NOMO-1 treated with dmso at 0.1 percent for 144 hours (cell line): ENCODE data around the gene RETREG3.
"Not testable (repeated sequence)": the region's sequence is repeated elsewhere in the genome, so short reads cannot be mapped to it uniquely, and the experiment has no call there.

Experiments used
- DNase-seq: peaks from one replicate; lab custom pipeline; 2025; ENCODE audit not compliant: unreplicated experiment; lab: John Stamatoyannopoulos, UW

RETREG3 gene

DNA sequence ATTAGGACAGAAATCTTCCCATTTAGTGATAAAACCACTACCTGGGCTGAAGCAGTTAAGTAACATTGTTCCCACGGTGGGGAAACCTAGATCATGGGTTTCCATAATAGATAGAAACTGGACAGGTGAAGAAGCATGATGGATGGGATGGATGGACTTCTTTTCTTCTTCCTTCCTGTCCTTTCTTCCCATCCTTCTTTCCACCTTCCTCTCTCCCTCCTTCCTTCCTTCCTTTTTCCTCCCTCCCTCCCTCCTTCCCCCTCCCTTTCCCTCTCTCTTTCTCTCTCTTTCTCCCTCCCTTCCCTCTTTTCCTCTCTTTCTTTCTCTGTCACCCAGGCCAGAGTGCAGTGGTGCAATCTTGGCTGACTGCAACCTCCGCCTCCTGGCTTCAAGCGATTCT, 34.7 kb downstream of the RETREG3 start:
- no peak for DNase-seq

DNA sequence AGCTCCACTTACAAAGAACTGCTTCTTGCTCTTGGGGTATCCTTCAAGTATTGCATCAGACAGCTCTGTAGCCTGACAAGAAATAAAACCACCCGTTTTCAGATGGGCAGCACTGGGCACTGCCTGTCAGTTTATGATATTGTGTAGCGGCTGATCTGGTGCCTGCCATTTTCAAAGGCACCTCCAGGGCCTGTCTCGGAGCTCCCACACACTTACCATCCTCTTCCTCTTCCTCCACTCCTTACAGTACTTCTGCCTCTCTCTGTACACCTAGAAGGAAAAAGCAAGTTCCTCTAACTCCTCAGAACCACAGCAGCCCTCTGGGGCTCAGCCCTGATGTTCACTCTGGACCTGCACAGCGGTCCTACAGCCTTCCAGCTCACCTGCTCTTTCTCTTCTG, 36.1 kb downstream of the RETREG3 start:
- DNase-seq: no peak

DNA sequence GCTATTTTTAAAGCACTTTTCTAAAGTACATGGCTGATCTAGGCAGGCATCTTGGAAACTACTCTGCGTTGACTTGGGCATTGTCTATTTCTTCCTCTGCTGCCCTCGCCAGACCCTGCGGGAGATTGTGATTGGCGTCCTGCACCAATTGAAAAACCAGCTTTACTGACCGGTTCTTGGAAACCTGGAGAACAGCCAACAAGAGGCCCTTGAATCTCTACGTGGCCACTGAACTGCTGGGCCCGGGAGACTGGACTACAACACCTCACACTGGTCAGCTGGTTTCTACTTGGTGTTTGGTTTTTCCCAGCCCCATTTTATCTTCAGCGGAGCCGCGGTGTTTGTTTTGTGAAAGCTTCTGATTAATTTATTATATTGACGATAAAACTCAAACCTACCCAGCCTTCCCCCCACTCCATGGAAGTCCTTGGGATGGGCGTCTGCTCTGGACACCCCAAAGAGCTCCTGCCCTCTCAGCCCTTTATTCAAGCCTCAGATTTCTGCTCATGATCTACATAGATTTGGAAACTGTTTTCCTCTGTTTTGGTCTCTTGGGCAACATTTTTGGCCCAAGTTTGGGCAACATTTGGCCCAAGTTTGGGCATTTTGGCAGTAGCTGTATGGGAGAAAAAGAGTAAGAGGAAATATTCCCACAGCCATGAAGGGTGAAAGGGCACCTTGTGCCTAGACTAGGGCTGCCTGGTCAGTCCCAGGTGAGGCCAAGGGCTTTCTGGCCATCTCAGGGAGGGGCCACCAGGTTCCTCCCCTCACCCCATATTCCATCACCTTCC, 37.5 kb downstream of the RETREG3 start:
- no peak for DNase-seq

DNA sequence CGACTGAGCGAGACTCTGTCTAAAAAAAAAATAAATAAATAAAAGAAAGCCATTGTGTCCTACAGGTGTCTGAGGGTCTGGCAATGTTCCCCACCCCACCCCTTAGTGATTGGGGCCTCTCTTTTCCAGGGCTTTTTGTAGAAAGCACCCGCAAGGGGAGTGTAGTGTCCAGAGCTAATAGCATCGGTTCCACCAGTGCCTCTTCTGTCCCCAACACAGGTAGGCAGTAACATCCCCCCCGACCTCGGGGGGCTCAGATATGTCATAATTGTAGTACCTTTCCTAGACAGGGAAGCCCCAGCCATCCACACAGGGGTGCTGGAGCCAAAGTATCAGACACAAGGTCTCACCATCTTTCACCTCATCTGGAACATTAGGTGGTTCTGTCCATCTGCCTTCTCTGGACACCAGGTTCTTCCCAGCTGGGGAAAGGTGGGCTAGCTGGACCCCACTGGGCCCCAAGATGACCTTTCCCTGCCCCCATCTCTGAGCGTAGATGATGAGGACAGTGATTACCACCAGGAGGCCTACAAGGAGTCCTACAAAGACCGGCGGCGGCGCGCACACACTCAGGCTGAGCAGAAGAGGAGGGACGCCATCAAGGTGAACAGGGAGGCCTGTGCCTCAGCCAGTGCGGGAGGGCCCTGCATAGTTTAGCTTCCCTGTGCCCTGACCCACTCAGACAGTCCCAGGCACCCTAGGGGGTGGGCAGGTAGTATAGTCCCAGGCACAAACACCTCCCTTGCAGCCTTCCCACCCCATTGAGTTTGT, 40.6 kb downstream of the RETREG3 start:
- no peak for DNase-seq

DNA sequence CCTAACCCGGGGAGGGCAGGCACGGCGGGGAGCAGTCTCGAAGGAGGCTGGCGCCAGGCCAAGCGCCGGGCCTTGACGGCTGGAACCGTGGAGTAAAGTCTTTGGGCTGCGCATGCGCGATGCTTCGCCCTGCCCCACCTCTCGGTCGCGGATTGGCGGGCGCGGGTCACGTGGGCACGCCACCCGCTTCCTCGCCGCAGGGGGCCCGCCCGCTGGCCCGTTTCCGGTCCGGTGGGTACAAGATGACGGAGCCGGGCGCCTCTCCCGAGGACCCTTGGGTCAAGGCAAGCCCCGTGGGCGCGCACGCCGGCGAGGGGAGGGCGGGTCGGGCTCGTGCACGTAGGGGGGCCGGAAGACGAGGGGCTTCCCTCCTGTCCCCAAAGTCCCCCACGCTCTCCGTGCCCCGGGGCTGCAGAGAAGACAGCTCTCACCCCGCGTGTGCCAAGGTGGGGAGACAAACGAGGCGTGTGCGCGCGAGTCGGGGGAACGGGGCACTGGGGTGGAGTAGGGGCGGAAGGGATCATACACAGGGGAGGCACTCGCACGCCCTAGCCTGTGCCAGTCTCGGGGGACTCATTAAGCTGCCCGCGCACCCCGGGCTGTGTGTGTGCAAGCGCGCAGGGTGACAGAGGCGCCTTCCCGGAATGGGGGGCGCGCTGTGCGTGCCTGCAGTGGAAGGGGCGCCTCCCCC, 42.1 kb downstream of the RETREG3 start, which contains the start of gene MLX:
Gene MLX (plus strand): TSS at position 218 of the 691 bp plus-strand sequence. CDS start 25 bp downstream, at position 243.
- peak; percentile 86 for DNase-seq

DNA sequence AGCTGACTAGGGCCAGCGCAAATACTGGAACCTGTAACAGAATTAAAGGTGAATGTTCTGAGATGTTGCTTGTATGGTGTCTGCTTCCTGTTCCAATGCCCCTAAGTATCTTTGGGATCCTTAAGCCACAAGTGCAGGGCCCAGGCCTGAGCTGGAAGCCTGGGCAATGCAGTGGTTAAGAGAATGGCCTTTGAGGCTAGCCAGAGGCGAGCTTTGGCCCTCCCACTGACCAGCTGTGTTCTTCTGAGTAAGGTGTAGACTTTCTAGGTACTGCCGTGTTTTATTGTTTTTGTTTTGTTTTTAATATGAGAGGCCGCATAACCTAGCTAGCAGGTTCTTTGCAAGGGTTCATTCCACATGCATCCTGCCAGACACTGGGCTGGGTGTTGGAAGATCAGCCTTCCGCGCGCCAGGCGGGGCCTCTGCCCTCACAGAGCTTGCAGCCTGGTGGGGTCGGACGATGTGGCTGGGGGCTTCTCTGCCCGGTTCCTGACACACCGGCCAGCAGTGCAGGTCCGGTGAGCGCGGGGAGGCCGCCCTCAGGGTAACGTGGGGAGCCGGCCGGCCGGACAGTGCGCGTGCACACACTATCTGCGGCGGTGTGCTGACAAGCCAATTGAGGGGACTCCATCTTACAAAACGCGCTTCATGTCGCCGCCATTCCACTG, 42.8 kb downstream of the RETREG3 start:
- no peak for DNase-seq

DNA sequence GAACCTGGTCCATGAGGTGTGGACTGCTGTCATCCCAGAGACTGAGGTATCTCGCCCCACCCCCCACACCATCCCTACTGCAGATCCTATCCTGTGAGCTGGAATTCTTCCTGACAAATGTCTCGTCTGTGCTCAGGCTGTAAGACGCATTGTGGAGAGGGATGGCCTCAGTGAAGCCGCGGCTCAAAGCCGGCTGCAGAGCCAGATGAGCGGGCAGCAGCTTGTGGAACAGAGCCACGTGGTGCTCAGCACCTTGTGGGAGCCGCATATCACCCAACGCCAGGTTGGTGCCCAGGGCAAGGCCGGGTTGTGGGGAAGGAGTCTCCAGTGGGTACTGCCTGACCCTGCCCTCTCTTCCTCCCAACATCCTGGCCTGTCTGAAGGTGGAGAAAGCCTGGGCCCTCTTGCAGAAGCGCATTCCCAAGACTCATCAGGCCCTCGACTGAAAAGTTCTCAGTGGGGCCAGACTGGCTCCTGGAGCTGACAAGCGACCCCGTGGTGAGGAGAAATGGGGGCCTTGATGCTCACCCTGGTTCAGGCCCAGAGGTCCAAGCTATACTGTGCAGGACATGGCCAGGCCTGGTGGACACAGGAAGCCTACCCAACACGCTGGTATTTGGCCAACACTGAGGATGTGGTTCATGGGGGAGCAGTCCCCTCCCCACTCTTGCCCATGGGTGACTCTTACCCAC, 43.5 kb downstream of the RETREG3 start:
- DNase-seq: no peak

DNA sequence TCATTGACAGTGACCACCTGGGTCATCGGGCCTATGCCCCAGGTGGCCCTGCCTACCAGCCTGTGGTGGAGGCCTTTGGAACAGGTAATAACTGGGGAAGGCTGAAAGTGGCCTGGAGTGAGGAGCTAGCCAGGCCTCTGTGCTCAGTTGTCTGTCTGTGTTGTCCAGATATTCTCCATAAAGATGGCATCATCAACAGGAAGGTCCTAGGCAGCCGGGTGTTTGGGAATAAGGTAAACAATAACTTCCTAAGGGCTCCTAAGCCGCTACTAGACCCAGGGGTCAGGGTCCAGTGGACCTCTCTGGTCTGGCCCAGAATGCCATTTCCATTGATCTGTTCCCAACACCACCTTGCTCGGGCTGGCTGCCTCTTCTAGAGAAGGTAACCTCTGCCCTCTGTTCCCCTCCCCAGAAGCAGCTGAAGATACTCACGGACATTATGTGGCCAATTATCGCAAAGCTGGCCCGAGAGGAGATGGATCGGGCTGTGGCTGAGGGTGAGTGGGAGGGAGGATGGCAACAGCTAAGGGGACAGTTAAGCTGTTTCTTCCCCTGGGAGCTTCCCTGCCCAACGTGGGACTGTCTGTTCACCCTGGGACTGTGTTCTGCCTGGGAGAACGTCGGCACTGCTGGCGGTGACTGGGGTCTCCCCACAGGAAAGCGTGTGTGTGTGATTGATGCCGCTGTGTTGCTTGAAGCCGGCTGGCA, 44.2 kb downstream of the RETREG3 start:
- DNase-seq: no peak

DNA sequence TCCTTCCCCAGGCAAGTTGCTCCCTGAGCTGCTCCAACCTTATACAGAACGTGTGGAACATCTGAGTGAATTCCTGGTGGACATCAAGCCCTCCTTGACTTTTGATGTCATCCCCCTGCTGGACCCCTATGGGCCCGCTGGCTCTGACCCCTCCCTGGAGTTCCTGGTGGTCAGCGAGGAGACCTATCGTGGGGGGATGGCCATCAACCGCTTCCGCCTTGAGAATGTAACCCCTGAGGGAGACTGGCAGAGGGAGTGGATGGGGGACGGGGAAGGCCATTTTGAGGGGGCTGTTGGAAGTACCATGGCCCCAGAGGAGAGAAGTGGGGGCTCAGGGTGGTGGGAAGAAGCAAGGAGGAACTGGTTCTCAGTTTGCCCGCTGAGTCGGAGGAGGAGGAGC, 45.2 kb downstream of the RETREG3 start:
- no peak for DNase-seq

DNA sequence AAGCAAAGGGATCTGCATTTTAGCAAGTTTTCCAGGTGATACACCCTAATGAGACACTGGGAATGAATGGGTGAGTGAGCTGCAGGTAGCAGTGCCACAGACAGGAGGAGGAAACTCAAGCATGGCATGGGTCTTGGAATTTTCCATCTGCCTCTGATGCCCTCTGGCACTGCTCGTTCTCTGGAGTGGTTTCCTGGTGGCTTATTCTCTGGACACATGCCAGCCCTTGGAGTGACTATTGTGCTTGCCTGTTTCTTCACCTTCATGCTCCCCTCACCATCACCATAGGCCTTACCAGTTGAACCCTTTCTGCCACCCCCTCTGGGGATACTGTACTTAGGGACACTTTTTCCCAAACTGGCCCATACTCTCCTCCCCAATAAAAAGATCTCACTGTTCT, 45.6 kb downstream of the RETREG3 start:
- DNase-seq: no peak

DNA sequence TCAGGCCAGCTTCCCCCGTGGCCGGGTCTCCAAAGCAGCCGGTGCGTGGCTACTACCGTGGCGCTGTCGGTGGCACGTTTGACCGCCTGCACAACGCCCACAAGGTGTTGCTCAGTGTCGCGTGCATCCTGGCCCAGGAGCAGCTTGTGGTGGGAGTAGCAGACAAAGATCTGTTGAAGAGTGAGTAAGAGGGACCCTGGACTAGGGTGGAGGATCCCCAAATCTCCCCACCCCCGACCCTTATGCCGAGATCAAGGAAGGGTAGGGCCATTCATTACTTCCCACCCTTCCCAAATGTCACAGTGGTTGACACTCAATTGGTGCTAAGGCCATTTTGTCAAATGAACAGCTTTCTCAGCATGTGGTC, 46.0 kb downstream of the RETREG3 start:
- no peak for DNase-seq

DNA sequence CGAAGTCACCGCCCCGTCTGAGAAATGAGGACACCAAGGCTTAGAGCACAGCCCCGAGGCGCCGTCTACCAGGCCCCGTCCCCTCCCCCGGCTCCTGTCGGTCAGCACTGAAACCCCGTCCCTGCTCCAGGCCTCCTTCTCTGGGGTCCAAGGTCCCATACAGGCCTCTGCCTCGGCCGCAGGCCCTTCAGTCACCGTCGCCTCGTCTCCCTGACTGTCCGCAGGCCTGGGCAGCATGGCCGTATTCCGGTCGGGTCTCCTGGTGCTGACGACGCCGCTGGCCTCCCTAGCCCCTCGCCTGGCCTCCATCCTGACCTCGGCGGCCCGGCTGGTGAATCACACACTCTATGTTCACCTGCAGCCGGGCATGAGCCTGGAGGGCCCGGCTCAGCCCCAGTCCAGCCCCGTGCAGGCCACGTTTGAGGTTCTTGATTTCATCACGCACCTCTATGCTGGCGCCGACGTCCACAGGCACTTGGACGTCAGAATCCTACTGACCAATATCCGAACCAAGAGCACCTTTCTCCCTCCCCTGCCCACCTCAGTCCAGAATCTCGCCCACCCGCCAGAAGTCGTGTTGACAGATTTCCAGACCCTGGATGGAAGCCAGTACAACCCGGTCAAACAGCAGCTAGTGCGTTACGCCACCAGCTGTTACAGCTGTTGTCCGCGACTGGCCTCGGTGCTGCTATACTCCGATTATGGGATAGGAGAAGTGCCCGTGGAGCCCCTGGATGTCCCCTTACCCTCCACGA, 46.6 kb downstream of the RETREG3 start:
- no peak for DNase-seq

DNA sequence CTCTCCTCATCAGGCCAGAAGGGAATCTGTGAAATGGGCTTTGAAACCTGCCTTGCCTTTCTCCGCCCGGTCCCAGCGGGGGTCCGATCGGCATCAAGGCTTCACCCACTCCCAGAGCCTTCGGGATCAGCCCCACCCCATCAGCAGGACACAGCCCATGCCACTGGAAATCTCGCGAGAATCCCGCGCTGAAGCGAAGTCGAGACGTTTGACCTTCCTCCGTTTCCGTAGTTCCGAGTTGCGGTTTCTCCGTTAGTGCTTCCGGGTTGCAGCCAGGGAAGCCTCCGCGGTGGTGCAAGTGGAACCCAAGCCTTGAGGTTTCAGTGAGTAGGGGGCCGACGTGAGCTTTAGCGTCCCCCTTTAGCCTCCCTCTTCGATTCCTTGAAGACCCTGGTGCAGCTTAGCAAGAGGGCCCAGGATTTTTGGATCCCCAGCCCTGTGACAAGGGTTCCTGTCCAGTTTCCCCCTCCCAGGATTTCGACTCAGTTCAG, 47.2 kb downstream of the RETREG3 start, which contains the start of gene COASY:
Gene COASY (plus strand): TSS at position 252 of the 491 bp plus-strand sequence. CDS start 475 bp downstream, outside the sequence.
- DNase-seq: peak; percentile 92

DNA sequence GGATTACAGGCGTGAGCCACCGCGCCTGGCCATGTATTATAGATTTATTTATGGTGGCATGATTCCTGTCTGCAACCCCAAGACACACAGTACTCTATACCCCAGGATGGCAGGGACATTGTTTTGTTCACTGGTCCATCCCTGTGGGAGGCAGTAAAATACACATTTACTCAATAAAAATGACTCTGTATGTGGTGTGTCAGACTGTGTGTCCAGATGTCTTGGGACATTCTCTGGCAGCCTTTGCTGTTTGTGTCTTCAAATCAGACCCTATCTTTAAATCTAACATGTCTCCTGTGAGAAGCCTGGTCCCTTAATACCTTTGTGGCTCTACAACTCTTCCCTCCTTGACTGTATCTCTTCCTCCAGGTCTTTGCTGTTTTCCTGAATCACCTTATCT, 48.9 kb downstream of the RETREG3 start:
- DNase-seq: no peak

DNA sequence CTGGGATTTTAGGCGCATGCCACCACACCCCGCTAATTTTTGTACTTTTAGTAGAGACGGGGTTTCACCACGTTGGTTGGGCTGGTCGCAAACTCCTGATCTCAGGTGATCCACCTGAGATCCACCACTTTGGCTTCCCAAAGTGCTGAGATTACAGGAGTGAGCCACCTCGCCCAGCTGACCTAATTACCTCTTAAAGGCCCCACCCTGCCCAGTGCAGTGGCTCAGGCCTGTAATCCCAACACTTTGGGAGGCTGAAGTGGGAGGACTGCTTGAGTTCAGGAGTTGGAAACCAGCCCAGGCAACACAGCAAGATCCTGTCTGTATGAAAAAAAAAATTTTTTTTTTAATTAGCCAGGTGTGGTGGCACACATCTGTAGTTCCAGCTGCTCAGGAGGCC, 50.1 kb downstream of the RETREG3 start:
- DNase-seq: no peak

DNA sequence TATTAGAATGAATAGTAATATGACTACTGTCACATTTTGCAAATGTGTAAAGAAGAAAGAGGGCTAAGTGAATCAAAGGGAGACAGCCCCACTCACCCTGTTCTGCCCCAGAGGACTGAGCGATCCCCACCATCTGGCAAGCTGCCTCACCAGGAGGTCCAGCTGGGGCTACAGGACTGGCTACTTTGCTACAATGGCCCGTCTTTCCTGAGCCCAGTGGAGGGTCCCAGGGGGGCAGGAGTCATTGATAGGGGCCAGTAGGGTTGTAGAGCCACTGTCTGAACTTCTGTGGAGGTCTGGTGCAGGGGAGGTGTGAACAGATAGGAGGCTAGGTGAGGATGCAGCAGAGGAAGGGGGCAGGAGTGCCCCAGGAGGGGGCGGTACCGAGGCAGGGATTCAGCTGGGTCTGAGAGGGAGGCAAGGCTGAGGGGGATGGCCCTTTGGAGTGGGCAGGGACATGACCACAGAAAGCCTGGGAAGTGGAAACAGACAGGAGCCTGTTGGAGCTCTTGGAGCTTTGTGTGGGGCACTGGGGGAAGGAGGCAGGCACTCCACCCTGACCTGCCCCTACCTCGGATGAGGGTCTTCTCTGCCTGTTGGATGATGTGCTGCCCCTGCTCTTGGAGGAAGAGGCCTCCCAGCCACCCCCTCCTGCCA, 53.1 kb downstream of the RETREG3 start:
- not testable (repeated sequence) for DNase-seq

DNA sequence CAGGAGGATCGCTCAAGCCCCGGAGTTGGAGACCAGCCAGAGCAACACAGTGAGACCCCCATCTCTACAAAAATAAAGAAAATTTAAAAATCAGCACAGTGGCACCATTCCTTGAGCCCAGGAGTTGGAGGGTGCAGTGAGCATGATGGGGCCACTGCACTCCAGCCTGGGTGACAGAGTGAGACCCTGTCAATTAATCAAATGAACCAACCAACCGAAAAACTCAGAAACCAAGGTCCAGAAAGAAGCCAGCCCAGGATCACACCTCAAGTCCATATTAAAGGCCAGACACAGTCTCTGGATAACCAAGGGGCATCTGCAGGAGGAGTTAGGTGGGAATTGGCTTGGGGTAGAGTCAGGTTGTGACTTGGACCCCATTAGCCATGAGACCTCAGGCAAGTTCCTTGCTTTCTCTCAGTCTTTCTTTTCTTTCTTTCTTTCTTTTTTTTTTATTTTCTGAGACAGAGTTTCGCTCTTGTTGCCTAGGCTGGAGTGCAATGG, 54.0 kb downstream of the RETREG3 start:
- DNase-seq: no peak
